ENCODE data around the gene ARID1B.
"Not testable (repeated sequence)": the region's sequence is repeated elsewhere in the genome, so short reads cannot be mapped to it uniquely, and the experiment has no call there.

The ARID1B gene

GRCh38 chr6:157145656-157146285 lies 368.6 kb downstream of the ARID1B start:
- no peak for DNase-seq

GRCh38 chr6:157147054-157148026 lies 370.2 kb downstream of the ARID1B start:
- not testable (repeated sequence) for DNase-seq

- DNase-seq: no peak
Observed at GRCh38 chr6:157148391-157149323, 371.5 kb downstream of the ARID1B start.

GRCh38 chr6:157150076-157150475 lies 372.9 kb downstream of the ARID1B start:
- DNase-seq: no peak

GRCh38 chr6:157151029-157151428 lies 373.9 kb downstream of the ARID1B start:
- DNase-seq: no peak

GRCh38 chr6:157151989-157152388 lies 374.8 kb downstream of the ARID1B start:
- DNase-seq: no peak

GRCh38 chr6:157152556-157152955 lies 375.4 kb downstream of the ARID1B start:
- no peak for DNase-seq

GRCh38 chr6:157155804-157156203 lies 378.6 kb downstream of the ARID1B start:
- DNase-seq: no peak

- DNase-seq: no peak
Observed at GRCh38 chr6:157157258-157157657, 380.1 kb downstream of the ARID1B start.

- DNase-seq: no peak
Observed at GRCh38 chr6:157158456-157158855, 381.3 kb downstream of the ARID1B start.

GRCh38 chr6:157158897-157159296 lies 381.7 kb downstream of the ARID1B start:
- DNase-seq: no peak

- DNase-seq: no peak
Observed at GRCh38 chr6:157159348-157159747, 382.2 kb downstream of the ARID1B start.

GRCh38 chr6:157161912-157162311 lies 384.7 kb downstream of the ARID1B start:
- DNase-seq: no peak

- DNase-seq: no peak
Observed at GRCh38 chr6:157162766-157163433, 385.7 kb downstream of the ARID1B start.

GRCh38 chr6:157163434-157164159 lies 386.4 kb downstream of the ARID1B start:
- no peak for DNase-seq

- DNase-seq: no peak
Observed at GRCh38 chr6:157164972-157165371, 387.8 kb downstream of the ARID1B start.

GRCh38 chr6:157166784-157167183 lies 389.6 kb downstream of the ARID1B start:
- DNase-seq: no peak

- no peak for DNase-seq
Observed at GRCh38 chr6:157167837-157168236, 390.7 kb downstream of the ARID1B start.

GRCh38 chr6:157168471-157168870 lies 391.3 kb downstream of the ARID1B start:
- no peak for DNase-seq

- no peak for DNase-seq
Observed at GRCh38 chr6:157169226-157169625, 392.0 kb downstream of the ARID1B start.

- DNase-seq: no peak
Observed at GRCh38 chr6:157169656-157170055, 392.5 kb downstream of the ARID1B start.

GRCh38 chr6:157170535-157170934 lies 393.4 kb downstream of the ARID1B start:
- DNase-seq: no peak

All from activated CD4-positive, alpha-beta T cell treated with anti-CD3 and anti-CD28 coated beads for 1 hour (primary cell).